Stimulated activated CD8-positive, alpha-beta memory T cell treated with anti-CD3 and anti-CD28 coated beads, Interleukin-7, amount 100 ng/mL, for 48 hours (primary cell): ENCODE measurements around the gene METAP1D.

ENCODE experiments used
- DNase-seq, 2 donors: peaks; one replicate each; pipeline ENCODE4 v3.0.0-alpha.2; 2020; ENCODE audit warnings: low read depth in 1 of 2; ENCODE audit errors: extremely low read depth in 1 of 2

Gene METAP1D

GRCh38 chr2:172090044-172090961 is 90.5 kb downstream of the METAP1D start:
- no peak for DNase-seq

DNA sequence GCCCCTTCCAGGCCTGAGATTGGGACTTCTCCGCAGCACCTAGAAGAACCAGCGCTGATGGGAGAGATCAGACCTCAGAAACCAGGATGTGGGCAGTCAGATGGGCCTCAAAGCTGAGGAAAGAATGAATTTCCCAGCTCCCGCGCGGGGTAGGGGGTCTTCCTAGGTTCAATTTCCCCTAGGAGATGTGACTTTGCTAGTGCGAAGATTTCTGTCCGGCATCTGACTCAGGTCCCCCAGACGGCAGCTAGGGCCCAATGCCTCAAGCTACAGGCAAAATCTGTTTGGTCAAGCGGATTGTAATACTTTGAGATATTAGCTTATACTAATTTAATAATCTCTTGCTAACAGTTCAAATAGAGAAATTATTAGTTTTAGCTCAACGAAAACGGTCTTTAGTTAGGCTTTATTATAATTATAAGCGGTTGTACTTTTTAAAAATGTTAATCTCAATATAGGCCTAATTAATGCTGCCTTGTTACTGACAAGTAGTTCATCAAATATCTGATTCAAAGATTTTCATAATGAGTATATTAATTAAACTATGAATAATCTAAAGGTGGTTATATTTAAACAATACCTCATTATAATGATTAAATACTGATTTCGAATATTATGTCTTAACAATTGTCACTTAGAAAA is 91.4 kb downstream of the METAP1D start:
- DNase-seq = no peak

- DNase-seq = no peak
These were observed 92.2 kb downstream of the METAP1D start for GRCh38 chr2:172091761-172092566.

- DNase-seq = no peak
These were observed 93.1 kb downstream of the METAP1D start for GRCh38 chr2:172092716-172093415.

- DNase-seq = no peak
These were observed 93.9 kb downstream of the METAP1D start for GRCh38 chr2:172093416-172094293.

GRCh38 chr2:172094294-172095145 is 94.8 kb downstream of the METAP1D start:
- no peak for DNase-seq

DNA sequence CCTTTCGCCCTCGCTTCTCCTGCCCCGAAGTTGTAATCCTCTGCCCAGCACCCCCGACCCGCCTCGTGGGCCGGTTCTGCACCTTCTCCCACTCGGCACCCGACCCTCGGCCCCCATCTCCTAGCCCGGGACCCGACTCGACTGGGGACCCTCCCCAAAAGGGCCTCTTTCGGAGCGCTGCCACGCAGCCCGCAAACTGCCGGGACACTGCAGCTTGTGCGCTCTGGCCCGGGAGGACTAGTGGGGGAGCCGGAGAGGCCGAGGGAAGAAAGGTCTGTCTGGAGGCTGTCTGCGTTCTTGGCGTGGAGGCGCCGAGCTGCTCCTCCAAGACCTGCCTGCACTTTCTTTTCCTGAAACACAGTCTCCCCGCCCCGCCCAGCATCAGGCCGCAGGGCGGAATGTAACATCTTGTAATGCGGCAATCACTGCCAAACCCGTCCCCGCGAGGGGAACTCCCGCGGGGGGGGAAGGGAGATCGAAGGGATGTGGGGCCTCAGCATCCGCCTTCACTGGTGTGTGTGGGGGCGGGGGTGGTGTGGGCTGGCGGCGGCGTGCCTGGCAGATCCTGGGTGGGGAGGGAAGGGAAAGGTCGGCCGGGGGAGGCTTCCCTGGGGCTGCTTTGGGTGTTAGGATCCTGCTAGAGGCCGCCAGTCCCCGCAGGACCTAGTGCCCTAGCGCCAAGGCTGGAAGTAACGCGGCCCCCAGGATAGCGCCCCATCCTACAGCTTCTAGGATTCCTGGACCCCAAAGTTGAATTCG is 95.6 kb downstream of the METAP1D start:
- DNase-seq = no peak

DNA sequence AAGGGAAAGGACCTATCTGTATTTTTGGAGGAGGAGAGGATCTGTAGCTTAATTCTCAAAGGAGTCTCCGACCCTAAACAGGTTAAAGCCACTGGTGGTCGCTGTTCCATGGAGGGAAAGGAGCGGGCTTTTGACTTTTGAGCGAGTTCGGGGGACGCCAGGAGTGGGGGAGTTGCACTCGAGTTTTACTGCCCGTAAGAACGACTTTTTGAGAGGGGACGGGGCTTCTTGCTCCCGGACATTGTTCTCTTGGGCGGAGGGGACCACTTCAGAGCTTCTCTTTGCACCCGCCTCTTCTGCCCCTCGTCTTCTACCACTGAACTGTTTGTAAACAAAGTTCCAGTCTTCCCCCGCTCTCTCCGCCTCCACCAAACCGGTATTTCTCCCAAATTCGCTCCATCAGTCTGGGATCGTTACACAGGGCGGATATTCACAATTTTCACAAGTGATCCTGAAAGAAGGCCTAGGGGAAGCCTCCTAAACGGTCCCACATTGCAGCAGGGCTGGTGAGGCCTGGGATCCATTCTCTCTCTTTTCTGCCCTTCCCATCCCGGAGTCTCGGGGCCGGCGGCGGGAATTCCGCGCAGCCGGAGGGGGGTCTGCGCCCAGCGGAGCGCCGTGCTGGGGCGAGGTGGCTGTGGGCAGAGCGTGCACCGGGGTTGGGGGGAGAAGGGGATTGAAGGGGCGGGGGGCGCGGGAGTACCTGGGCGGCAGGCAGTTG is 96.3 kb downstream of the METAP1D start:
- no peak for DNase-seq

DNA sequence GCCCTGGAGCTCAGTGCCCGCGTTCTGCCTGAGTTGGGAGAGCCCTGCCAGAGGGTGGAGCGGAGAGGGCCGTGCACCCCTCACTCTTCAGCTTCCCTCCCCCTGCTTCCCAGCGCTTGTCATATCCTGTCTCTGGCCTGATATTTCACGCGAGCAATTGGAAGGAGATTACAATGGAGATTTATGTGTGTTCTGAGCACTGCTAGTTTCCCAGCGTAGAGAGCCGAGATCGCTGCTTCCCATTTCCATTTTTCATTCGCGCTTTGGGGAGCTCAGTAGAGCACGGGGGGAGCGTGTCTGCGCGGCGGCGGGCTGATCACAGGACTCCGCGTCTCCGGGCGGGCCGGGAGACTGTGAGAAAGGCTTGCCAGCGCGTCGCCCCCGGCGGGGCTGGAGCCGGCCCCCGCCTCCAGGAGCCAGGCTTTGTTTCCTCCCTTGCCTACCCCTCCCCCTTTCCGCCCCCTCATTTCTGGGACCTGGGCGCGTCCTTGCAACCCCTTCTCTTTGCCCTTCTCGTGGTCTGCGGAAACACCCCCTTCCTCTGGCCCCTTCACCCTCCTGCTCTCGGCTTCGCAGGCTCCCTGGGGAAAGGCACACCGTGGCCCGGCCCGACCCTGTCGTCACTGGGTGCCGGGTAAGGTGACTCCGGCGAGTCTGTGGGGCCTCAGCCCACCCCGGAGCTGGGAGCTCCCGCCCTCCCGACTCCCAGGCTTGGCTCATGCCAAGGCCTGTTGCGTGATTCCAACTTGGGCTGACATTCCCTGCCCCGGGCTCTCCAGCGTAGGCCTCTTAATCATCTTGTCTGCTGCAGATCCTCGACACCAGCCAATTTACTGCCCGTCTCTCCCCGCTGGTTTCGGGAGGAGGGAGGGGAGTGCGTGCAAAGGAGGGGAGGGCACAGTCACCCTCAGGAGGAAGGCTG is 97.1 kb downstream of the METAP1D start:
- no peak for DNase-seq

DNA sequence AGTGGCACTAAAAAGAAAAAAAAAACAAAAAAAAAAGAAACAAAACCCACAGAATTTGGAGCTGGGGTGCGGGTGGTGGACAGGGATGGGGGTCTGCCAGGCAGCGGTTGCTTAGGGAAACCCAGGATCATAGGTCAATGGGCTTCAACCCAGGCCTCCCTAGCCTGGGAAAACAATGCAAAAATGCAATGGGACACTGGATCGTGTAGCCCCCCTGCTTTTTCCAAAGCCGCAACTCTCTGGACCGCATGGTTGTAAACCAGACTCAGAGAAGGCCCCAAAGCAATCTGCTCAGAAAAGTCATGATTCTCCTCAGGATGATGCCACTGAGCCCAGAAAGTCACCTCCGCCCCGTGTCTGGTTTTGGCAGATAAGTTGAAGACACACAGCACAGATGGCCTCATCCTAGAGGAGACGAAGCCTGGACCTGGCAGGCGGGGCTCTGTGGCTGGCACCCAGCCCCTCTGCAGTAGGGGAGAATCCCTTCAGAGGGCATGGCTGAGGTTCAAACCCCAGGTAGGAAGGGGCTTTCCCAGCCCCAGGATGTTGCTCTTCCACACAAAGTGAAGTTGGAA is 97.9 kb downstream of the METAP1D start:
- no peak for DNase-seq

GRCh38 chr2:172098287-172098649 is 98.5 kb downstream of the METAP1D start:
- DNase-seq = no peak

- no peak for DNase-seq
These were observed 99.1 kb downstream of the METAP1D start for GRCh38 chr2:172098650-172099471.

DNA sequence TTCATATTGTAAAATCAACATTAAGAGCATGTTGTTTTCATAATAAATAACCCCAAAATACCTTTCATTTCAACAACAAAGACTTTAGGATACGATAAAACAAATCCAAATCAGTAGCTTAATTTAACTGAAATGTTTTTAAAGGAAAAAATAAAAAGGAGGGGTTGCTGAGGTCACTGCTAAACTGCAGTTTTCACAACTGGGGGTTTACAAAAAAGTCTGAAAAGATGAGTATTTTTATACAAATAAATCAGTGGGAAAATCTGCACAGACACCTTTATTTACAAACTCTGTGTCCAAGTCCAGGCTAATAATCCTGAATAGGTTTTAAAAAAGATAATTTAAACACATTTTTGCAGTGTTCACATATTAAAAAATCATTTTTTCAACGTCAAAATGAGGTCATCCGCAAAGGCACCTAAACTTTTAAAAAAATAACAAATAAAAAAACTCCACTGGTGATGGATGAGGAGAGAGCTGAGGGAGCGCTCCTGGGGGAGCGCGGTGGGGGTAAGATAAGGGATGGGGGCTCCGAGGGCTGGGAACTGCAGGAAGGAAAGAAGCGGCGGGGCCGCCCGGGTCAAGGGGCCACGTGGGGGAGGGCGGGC is 99.8 kb downstream of the METAP1D start:
- DNase-seq = no peak

DNA sequence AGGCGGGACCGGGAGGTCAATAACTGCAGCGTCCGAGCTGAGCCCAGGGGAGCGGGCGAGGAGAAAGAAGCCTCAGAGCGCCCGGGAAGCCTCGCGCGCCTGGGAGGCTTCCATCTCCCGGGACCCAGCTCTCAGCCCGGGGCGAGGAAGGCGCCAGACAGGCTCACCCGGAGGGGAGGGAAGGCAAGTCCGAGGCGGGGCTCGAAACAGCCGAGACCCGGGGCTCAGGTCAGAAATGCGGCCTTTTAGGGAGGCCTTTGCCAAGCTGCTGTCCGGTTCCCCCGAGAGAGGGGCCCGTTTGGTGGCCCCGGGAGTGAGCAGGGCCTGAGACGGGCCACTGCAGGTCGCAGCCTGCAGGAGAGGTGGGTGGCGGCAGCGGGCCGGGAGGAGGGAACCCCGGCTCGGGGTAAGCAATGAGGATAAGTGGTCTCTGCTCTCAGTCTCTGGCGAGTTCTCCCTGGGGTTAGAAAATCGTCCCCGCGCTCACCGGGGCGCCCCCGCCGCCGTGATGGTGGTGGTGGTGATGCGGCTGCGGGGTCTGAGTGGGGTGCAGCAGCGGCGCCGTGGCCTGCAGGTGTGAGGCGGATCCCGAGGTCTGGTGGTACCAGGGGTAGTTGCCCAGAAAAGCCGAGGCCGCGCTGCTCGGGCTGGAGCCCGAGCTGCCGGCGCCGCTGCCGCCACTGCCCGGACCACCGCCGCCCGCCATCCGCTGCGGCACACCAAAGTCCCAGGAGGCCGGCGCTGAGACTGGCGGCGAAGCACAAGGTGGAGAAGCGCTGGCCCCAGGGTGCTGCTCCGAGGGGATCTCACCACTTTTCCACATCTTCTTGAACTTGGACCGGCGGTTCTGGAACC is 100.6 kb downstream of the METAP1D start:
- DNase-seq = no peak
